Panc1 (cell line): ENCODE measurements around the gene GLIS1.

Experiments used
- TF ChIP-seq, protein P1 (sequence below): fragments of 450-650 bp; IDR thresholded peaks from 2 replicates; pipeline ENCODE4 v1.5.1; 2017; ENCODE audit warnings: mild to moderate bottlenecking
- TF ChIP-seq, protein P2 (sequence below), 2 experiments: IDR thresholded peaks; 2 replicates each; pipeline ENCODE4 v1.6.1; 2011 to 2012; ENCODE audit warnings: low read depth in 2 of 2, control low read depth in 1 of 2, low read length in 1 of 2, mild to moderate bottlenecking in 1 of 2, moderate library complexity in 1 of 2; ENCODE audit not compliant: insufficient read depth in 1 of 2

DNA sequence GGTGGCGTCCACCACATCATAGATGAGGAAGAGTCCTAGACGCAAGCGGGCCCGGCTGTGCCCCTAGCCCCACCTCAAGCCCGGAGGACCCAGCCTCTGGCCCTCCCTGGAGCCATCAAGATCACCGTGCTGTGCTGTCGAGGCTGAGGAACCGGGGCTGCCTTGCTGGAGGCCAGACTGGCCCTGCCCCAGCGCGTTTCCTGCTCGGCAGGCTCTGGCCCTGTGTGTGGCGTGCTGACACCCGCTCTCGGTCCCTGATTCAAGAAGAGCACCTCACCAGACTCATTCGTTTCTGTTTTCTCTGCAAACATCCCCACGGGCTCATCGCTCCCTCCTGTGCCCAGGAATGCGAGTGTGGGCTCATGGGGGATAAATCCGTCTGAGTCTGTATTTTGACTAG is 51.1 kb downstream of the GLIS1 start:
- TF ChIP-seq, protein P1, sequence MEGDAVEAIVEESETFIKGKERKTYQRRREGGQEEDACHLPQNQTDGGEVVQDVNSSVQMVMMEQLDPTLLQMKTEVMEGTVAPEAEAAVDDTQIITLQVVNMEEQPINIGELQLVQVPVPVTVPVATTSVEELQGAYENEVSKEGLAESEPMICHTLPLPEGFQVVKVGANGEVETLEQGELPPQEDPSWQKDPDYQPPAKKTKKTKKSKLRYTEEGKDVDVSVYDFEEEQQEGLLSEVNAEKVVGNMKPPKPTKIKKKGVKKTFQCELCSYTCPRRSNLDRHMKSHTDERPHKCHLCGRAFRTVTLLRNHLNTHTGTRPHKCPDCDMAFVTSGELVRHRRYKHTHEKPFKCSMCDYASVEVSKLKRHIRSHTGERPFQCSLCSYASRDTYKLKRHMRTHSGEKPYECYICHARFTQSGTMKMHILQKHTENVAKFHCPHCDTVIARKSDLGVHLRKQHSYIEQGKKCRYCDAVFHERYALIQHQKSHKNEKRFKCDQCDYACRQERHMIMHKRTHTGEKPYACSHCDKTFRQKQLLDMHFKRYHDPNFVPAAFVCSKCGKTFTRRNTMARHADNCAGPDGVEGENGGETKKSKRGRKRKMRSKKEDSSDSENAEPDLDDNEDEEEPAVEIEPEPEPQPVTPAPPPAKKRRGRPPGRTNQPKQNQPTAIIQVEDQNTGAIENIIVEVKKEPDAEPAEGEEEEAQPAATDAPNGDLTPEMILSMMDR: no peak
- TF ChIP-seq, protein P2, sequence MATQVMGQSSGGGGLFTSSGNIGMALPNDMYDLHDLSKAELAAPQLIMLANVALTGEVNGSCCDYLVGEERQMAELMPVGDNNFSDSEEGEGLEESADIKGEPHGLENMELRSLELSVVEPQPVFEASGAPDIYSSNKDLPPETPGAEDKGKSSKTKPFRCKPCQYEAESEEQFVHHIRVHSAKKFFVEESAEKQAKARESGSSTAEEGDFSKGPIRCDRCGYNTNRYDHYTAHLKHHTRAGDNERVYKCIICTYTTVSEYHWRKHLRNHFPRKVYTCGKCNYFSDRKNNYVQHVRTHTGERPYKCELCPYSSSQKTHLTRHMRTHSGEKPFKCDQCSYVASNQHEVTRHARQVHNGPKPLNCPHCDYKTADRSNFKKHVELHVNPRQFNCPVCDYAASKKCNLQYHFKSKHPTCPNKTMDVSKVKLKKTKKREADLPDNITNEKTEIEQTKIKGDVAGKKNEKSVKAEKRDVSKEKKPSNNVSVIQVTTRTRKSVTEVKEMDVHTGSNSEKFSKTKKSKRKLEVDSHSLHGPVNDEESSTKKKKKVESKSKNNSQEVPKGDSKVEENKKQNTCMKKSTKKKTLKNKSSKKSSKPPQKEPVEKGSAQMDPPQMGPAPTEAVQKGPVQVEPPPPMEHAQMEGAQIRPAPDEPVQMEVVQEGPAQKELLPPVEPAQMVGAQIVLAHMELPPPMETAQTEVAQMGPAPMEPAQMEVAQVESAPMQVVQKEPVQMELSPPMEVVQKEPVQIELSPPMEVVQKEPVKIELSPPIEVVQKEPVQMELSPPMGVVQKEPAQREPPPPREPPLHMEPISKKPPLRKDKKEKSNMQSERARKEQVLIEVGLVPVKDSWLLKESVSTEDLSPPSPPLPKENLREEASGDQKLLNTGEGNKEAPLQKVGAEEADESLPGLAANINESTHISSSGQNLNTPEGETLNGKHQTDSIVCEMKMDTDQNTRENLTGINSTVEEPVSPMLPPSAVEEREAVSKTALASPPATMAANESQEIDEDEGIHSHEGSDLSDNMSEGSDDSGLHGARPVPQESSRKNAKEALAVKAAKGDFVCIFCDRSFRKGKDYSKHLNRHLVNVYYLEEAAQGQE (IDR thresholded peaks at IDR 0.05; ENCODE audit: insufficient read depth in 1 of 2, low read depth in 2 of 2, low read length in 1 of 2): no peak
